DOHH2 (cell line): ENCODE results near the gene CTU1.

ENCODE experiments used
- H3F3A ChIP-seq: fragments of 200-600 bp; sonication (generic), shearing (Covaris generic); 2 replicates; pipeline ENCODE4 v1.6.0; 2016; ENCODE audit warnings: antibody characterized with exemption, mild to moderate bottlenecking; ENCODE audit not compliant: control insufficient read depth, insufficient read depth
- H3K27ac ChIP-seq: fragments of 200-600 bp; sonication (generic); 2 replicates; pipeline ENCODE4 v1.5.1; 2014; ENCODE audit warnings: low read depth, mild to moderate bottlenecking, low read length, moderate library complexity
- H3K27me3 ChIP-seq: fragments of 200-600 bp; sonication (generic); 2 replicates; pipeline ENCODE4 v1.6.1; 2014; ENCODE audit warnings: mild to moderate bottlenecking, low read length, mixed read lengths; ENCODE audit not compliant: control insufficient read depth
- H3K36me3 ChIP-seq: fragments of 200-600 bp; sonication (generic); 2 replicates; pipeline ENCODE4 v1.6.1; 2014; ENCODE audit warnings: mild to moderate bottlenecking, low read length, moderate library complexity, mixed read lengths; ENCODE audit not compliant: control insufficient read depth
- H3K4me1 ChIP-seq: fragments of 200-600 bp; sonication (generic); 2 replicates; pipeline ENCODE4 v1.6.1; 2014; ENCODE audit warnings: mild to moderate bottlenecking, low read length, mixed read lengths; ENCODE audit not compliant: control insufficient read depth
- H3K4me2 ChIP-seq: fragments of 200-600 bp; sonication (generic); 2 replicates; pipeline ENCODE4 v1.6.0; 2014; ENCODE audit warnings: mild to moderate bottlenecking, low read length, moderate library complexity
- H3K4me3 ChIP-seq: fragments of 200-600 bp; sonication (generic); 2 replicates; pipeline ENCODE4 v1.5.1; 2014; ENCODE audit warnings: mild to moderate bottlenecking, low read length, mixed read lengths
- H3K79me2 ChIP-seq: fragments of 200-600 bp; sonication (generic); 2 replicates; pipeline ENCODE4 v1.6.1; 2014; ENCODE audit warnings: mild to moderate bottlenecking, low read length, mixed read lengths; ENCODE audit not compliant: control insufficient read depth
- H3K9me2 ChIP-seq: fragments of 200-600 bp; sonication (generic); replicated peaks from 2 replicates; pipeline ENCODE4 v1.6.1; 2014; ENCODE audit warnings: mild to moderate bottlenecking, low read length, mixed read lengths; ENCODE audit not compliant: control insufficient read depth
- H3K9me3 ChIP-seq: fragments of 200-600 bp; sonication (generic); 2 replicates; pipeline ENCODE4 v1.6.1; 2014; ENCODE audit warnings: antibody characterized with exemption, low read length, mixed read lengths; ENCODE audit not compliant: control insufficient read depth, insufficient read depth
- H4K20me1 ChIP-seq: fragments of 200-600 bp; sonication (generic); 2 replicates; pipeline ENCODE4 v1.6.0; 2014; ENCODE audit warnings: low read depth, mild to moderate bottlenecking, antibody characterized with exemption, low read length, moderate library complexity; ENCODE audit not compliant: control insufficient read depth, insufficient read depth
- EZH2phosphoT487 ChIP-seq: fragments of 200-600 bp; sonication (generic); IDR thresholded peaks from 2 replicates; pipeline ENCODE4 v1.6.1; 2017; ENCODE audit warnings: borderline replicate concordance, mild to moderate bottlenecking, antibody characterized with exemption, low read length, moderate library complexity, mixed read lengths
- TF ChIP-seq, protein P1 (sequence below): fragments of 200-600 bp; sonication (generic); IDR thresholded peaks from one replicate; pipeline ENCODE4 v1.5.1; 2014; ENCODE audit warnings: antibody characterized with exemption, mild to moderate bottlenecking, low read depth, low read length; ENCODE audit not compliant: poor library complexity, severe bottlenecking

Gene CTU1

DNA sequence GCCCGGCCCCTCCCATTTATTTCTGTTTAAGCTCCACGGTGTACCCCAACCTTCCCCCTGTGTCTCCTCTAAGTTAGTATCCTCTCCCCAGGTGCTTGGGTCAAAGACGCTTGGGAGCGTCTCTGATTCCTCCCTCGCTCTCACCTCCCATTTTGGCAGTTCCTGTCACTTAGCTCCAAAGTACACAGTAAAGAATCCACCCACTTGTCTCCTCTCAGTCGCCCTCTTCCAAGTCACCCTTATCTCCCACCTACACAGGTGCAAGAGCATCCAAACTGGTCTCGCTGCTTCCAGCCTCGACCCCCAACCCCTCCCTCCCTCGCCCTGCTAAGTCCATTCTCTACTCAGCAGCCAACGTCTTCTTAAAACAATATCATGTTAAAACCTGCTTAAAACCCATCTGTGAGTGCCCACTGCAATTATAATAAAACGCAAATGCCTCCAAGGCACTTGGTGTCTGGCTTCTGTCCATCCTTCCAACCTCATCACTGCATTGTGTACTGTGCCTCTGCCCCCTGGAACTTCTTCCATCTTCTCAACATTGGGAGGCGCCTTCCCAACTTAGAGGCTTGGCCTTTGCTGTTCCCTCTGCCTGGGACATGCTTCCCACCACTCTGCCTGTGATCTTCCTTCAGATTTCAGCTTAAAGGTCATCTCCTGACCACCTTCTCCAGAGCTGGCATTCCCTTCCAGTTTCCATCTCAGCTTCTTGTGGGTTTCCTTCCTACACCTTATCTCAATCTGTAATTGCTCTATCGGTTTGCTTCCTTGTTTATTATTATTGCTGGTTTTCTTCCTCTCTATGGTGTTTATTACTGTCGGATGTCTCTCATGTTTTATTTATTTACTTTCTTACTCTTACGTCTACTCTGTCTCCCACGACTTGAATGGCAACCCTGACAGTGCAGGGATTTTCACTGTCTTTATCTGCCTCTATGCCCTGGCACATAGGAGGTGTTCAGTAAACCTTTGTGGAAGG, 16.0 kb downstream of the CTU1 start:
- Histone ChIP-seq H3K79me2 (no peaks in the 10 kb centered on the region), H3K27me3 (no peaks in the 10 kb centered on the region), H3K4me1 (peaks cover 5% of the 10 kb centered on the region), H3F3A (no peaks in the 10 kb centered on the region), H3K36me3 (peaks cover 4% of the 10 kb centered on the region), H3K27ac (no peak overlapping the region), H3K4me3 (no peak overlapping the region), H3K9me3 (no peaks in the 10 kb centered on the region), H3K4me2 (no peak overlapping the region), H4K20me1 (no peaks in the 10 kb centered on the region), H3K9me2 (no peaks in the 10 kb centered on the region)
- TF ChIP-seq, protein P1, sequence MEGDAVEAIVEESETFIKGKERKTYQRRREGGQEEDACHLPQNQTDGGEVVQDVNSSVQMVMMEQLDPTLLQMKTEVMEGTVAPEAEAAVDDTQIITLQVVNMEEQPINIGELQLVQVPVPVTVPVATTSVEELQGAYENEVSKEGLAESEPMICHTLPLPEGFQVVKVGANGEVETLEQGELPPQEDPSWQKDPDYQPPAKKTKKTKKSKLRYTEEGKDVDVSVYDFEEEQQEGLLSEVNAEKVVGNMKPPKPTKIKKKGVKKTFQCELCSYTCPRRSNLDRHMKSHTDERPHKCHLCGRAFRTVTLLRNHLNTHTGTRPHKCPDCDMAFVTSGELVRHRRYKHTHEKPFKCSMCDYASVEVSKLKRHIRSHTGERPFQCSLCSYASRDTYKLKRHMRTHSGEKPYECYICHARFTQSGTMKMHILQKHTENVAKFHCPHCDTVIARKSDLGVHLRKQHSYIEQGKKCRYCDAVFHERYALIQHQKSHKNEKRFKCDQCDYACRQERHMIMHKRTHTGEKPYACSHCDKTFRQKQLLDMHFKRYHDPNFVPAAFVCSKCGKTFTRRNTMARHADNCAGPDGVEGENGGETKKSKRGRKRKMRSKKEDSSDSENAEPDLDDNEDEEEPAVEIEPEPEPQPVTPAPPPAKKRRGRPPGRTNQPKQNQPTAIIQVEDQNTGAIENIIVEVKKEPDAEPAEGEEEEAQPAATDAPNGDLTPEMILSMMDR: no peak
- no peak for TF ChIP-seq EZH2phosphoT487

DNA sequence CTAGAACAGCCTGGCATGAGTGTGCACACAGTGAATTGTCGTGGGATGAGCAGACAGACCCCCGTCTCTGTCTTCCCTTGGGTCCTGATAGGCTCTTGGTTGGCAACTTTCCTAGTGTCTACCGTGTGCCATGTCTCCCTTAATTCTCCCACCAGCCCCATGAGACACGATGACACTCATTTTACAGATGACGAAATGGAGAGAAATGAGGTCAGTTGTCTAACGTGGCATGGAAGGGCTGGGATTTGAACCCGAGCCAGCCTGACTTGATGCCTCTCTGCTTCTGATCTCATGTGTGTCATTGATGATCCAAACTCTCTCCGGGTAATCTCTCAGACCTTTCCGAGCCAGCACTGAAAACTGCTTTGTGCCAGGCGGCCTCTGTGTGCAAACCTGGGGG, 17.1 kb downstream of the CTU1 start:
- no peaks in the 10 kb centered on the region for H3K27me3 ChIP-seq
- H4K20me1 ChIP-seq: no peaks in the 10 kb centered on the region
- no peaks in the 10 kb centered on the region for H3F3A ChIP-seq
- no peak overlapping the region for H3K27ac ChIP-seq
- H3K9me2 ChIP-seq: no peaks in the 10 kb centered on the region
- TF ChIP-seq, protein P1: no peak
- no peak for TF ChIP-seq EZH2phosphoT487
- H3K9me3 ChIP-seq: no peaks in the 10 kb centered on the region
- H3K4me2 ChIP-seq: no peak overlapping the region
- H3K79me2 ChIP-seq: no peaks in the 10 kb centered on the region
- no peak overlapping the region for H3K4me3 ChIP-seq
- peaks cover 4% of the 10 kb centered on the region for H3K36me3 ChIP-seq
- H3K4me1 ChIP-seq: no peaks in the 10 kb centered on the region

DNA sequence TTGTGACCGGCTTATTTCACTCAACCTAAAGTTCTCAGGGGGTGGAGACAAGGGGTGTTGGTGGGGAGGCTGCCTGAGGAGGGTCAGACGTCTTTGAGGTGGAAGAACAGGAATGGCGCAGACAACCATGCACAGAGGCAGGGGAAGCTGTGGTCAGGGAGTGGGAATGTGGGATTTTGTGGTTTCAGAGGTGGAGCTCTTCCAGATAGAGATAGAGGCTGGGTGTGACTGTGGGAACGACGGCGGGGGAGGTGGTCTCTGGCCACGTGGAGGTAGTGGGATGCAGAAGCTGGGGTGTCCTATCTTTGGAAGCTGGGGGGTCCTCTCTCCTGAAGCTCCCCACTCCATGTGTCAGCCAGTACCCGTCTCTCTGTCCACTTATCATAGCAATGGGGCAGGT, 17.7 kb downstream of the CTU1 start:
- Histone ChIP-seq H3K4me1 (no peaks in the 10 kb centered on the region), H3F3A (no peaks in the 10 kb centered on the region), H3K79me2 (no peaks in the 10 kb centered on the region), H3K9me2 (no peaks in the 10 kb centered on the region), H3K4me2 (no peak overlapping the region), H3K36me3 (no peaks in the 10 kb centered on the region), H3K9me3 (no peaks in the 10 kb centered on the region), H3K4me3 (no peak overlapping the region), H3K27me3 (no peaks in the 10 kb centered on the region), H3K27ac (no peak overlapping the region), H4K20me1 (no peaks in the 10 kb centered on the region)
- TF ChIP-seq EZH2phosphoT487: no peak
- TF ChIP-seq, protein P1: no peak
